GM23338 (cell line): ENCODE measurements around the gene BAX. TPM values are rescaled to one million over a fixed set of nuclear protein-coding genes. Genes with fewer than 3 reads are reported as not detected.
"Not testable (repeated sequence)": the region's sequence is repeated elsewhere in the genome, so short reads cannot be mapped to it uniquely, and the experiment has no call there.

ENCODE experiments used
- ATAC-seq: fragments of 200-7000 bp; cut with Tn5 transposase; 3 replicates; pipeline ENCODE4 v1.9.1; 2020
- DNase-seq: peaks from one replicate; pipeline ENCODE4 v3.0.0-alpha.2; 2015; ENCODE audit warnings: low spot score
- H2AFZ ChIP-seq: fragments of 200-600 bp; sonication (generic); 2 replicates; pipeline ENCODE4 v1.8.0; 2016; ENCODE audit warnings: antibody characterized with exemption, mild to moderate bottlenecking, moderate library complexity
- H3F3A ChIP-seq: fragments of 200-600 bp; sonication (generic); replicated peaks from 2 replicates; pipeline ENCODE4 v1.8.0; 2017; ENCODE audit warnings: antibody characterized with exemption, mixed run types, low read depth
- H3K27ac ChIP-seq: fragments of 200-600 bp; sonication (generic); 2 replicates; pipeline ENCODE4 v1.6.1; 2016; ENCODE audit warnings: low read depth
- H3K27me3 ChIP-seq: fragments of 200-600 bp; sonication (generic); 2 replicates; pipeline ENCODE4 v1.8.0; 2016; ENCODE audit warnings: mild to moderate bottlenecking, mixed run types, moderate library complexity; ENCODE audit not compliant: insufficient read depth
- H3K36me3 ChIP-seq: fragments of 200-600 bp; sonication (generic); 2 replicates; pipeline ENCODE4 v1.8.0; 2016; ENCODE audit warnings: mild to moderate bottlenecking; ENCODE audit not compliant: insufficient read depth
- H3K4me1 ChIP-seq: fragments of 200-600 bp; sonication (generic); 2 replicates; pipeline ENCODE4 v1.8.0; 2016; ENCODE audit warnings: mild to moderate bottlenecking, moderate library complexity; ENCODE audit not compliant: insufficient read depth
- H3K4me2 ChIP-seq: fragments of 200-600 bp; sonication (generic); 2 replicates; pipeline ENCODE4 v1.7.1; 2017; ENCODE audit warnings: mixed run types
- H3K4me3 ChIP-seq: fragments of 200-600 bp; sonication (generic); 2 replicates; pipeline ENCODE4 v1.6.1; 2016; ENCODE audit warnings: mixed run types
- H3K79me2 ChIP-seq: fragments of 200-600 bp; sonication (generic); replicated peaks from 2 replicates; pipeline ENCODE4 v1.8.0; 2017; ENCODE audit warnings: mild to moderate bottlenecking; ENCODE audit not compliant: insufficient read depth
- H3K9me2 ChIP-seq: fragments of 200-600 bp; sonication (generic); 2 replicates; pipeline ENCODE4 v1.8.0; 2017; ENCODE audit not compliant: insufficient read depth
- H4K20me1 ChIP-seq: fragments of 200-600 bp; sonication (generic); replicated peaks from 2 replicates; pipeline ENCODE4 v1.8.0; 2017; ENCODE audit warnings: mild to moderate bottlenecking; ENCODE audit not compliant: insufficient read depth
- H3K27ac Mint-ChIP-seq: 2 replicates; pipeline ENCODE4 v1.8.0; 2020; ENCODE audit warnings: inconsistent platforms, mild to moderate bottlenecking, moderate library complexity, mixed read lengths
- H3K27me3 Mint-ChIP-seq: 3 replicates; pipeline ENCODE4 v1.8.0; 2022; ENCODE audit warnings: low read depth, mild to moderate bottlenecking, moderate library complexity, mixed read lengths, inconsistent platforms; ENCODE audit not compliant: insufficient read depth, poor library complexity
- H3K36me3 Mint-ChIP-seq: 3 replicates; pipeline ENCODE4 v1.8.0; 2021; ENCODE audit warnings: low read depth, mild to moderate bottlenecking, inconsistent platforms, moderate library complexity, mixed read lengths
- H3K4me1 Mint-ChIP-seq: 3 replicates; pipeline ENCODE4 v1.8.0; 2020; ENCODE audit warnings: mild to moderate bottlenecking, inconsistent platforms, mixed read lengths
- H3K4me3 Mint-ChIP-seq: 3 replicates; pipeline ENCODE4 v1.8.0; 2021; ENCODE audit warnings: moderate library complexity, mild to moderate bottlenecking, inconsistent platforms, mixed read lengths
- H3K9me3 Mint-ChIP-seq: 3 replicates; pipeline ENCODE4 v1.8.0; 2020; ENCODE audit warnings: moderate library complexity, mild to moderate bottlenecking, inconsistent platforms, mixed read lengths
- CREB1 ChIP-seq: fragments of 250-450 bp; sonication (Bioruptor Pico); IDR thresholded peaks from 2 replicates; pipeline ENCODE4 v1.5.0; 2020; ENCODE audit warnings: low read depth, mild to moderate bottlenecking, moderate library complexity
- EZH2 ChIP-seq: fragments of 200-600 bp; sonication (generic); IDR thresholded peaks from one replicate; pipeline ENCODE4 v1.8.0; 2017; ENCODE audit warnings: antibody characterized with exemption, mild to moderate bottlenecking, low read depth; ENCODE audit not compliant: unreplicated experiment
- JUNB ChIP-seq: IDR thresholded peaks from one replicate; pipeline ENCODE4 v1.6.1; 2016; ENCODE audit warnings: antibody characterized with exemption; ENCODE audit not compliant: unreplicated experiment
- NANOG ChIP-seq: IDR thresholded peaks from 2 replicates; pipeline ENCODE4 v1.6.1; 2016; ENCODE audit warnings: antibody characterized with exemption, borderline replicate concordance
- STAT1 ChIP-seq: IDR thresholded peaks from one replicate; pipeline ENCODE4 v1.6.1; 2016; ENCODE audit warnings: antibody characterized with exemption; ENCODE audit not compliant: unreplicated experiment
- ZNF114 ChIP-seq: fragments of 250-450 bp; sonication (Bioruptor Pico); IDR thresholded peaks from 2 replicates; pipeline ENCODE4 v1.5.0; 2020; ENCODE audit warnings: mild to moderate bottlenecking, moderate library complexity
- ZNF331 ChIP-seq: fragments of 250-450 bp; sonication (Bioruptor Pico); IDR thresholded peaks from 2 replicates; pipeline ENCODE4 v1.5.0; 2020; ENCODE audit warnings: low read depth, mild to moderate bottlenecking, moderate library complexity
- polyA plus RNA-seq: library from polyadenylated mRNA; unstranded; fragments of >200 nt; fragmentation: Nextera tagmentation; extraction: Ambion mirVana; gene quantifications from 2 replicates; pipeline ENCODE4 v1.2.1, GENCODE V29; 2016
- total RNA-seq: library from RNA; depleted of rRNA; stranded (reverse); fragments of >200 nt; shearing (Covaris generic); gene quantifications from 2 replicates; pipeline ENCODE4 v1.2.3, GENCODE V29; 2014
- TF ChIP-seq, protein P1 (sequence below), 2 experiments: fragments of 200-600 bp in 1 of 2; sonication (generic) in 1 of 2; conservative IDR thresholded peaks; 2 replicates each; pipeline versions ENCODE4 v1.5.1 to v1.6.1; 2016 to 2017; ENCODE audit warnings: antibody characterized with exemption in 2 of 2, low read depth in 2 of 2, mild to moderate bottlenecking in 2 of 2, moderate library complexity in 1 of 2
- TF ChIP-seq, protein P2 (sequence below): IDR thresholded peaks from one replicate; pipeline ENCODE4 v1.6.1; 2018; ENCODE audit warnings: antibody characterized with exemption; ENCODE audit not compliant: unreplicated experiment

The BAX gene
- total and polyA plus RNA-seq, 2 experiments from 2014 or later: 179 to 261 TPM

DNA sequence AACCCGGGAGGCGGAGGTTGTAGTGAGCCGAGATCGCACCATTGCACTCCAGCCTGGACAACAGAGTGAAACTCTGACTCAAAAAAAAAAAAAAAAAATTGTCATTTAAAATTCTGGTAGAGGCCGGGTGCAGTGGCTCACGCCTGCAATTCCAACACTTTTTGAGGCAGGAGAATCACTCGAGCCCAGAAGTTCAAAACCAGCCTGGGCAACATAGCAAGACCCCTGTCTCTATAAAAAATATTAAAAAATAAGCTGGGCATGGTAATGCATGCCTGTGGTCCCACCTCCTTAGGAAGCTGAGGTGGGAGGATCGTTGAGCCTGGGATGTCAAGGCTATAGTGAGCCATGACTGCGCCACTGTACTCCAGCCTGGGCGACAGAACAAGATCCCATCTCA lies 48.4 kb upstream of the BAX start:
- Histone ChIP-seq H3K36me3 (peaks cover 5% of the 10 kb centered on the region), H3K9me2 (no peaks in the 10 kb centered on the region), H4K20me1 (no peaks in the 10 kb centered on the region), H3F3A (no peaks in the 10 kb centered on the region), H3K27me3 (no peaks in the 10 kb centered on the region), H3K4me1 (no peaks in the 10 kb centered on the region), H3K79me2 (peaks cover 18% of the 10 kb centered on the region), H3K4me2 (no peak overlapping the region), H3K27ac (no peak overlapping the region), H2AFZ (no peak overlapping the region), H3K4me3 (no peak overlapping the region)
- Mint-ChIP-seq H3K27me3 (peaks cover 8% of the 10 kb centered on the region), H3K4me3 (no peak overlapping the region), H3K36me3 (peaks cover 63% of the 10 kb centered on the region), H3K9me3 (no peaks in the 10 kb centered on the region), H3K4me1 (no peaks in the 10 kb centered on the region), H3K27ac (no peak overlapping the region)
- ATAC-seq: no peak
- no peak for DNase-seq
- TF ChIP-seq ZNF331: no peak
- no peak for TF ChIP-seq CREB1 (CRISPR knock-in tag)

DNA sequence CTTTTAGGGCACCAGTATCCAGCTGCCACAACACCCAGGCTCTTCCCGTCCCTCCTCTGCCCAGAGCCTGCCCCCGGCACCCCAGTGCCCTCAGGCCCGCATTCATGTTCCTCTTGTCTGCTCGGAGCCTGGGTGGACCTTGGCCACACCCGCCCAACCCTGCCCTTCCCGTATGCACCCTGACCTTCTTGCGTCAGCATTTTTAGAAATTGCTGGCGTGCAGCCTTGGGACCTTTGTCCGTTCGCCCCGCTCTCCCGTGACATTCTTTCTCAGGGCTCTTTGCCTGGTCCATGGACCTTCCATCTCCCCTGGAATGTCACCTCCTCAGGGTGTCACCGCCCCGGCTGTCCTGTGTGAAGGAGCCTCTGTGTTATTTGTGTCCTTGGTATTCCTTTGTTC lies 47.0 kb upstream of the BAX start:
- no peak for TF ChIP-seq NANOG
- Histone ChIP-seq H3F3A (0 out of 2 replicates have a peak, but pooled peaks cover 3% of the 10 kb centered on the region), H4K20me1 (no peaks in the 10 kb centered on the region; the same call in 1 of the 2 replicates), H3K4me2 (no peak overlapping the region), H2AFZ (no peak overlapping the region), H3K9me2 (no peaks in the 10 kb centered on the region), H3K4me1 (no peaks in the 10 kb centered on the region), H3K27ac (no peak overlapping the region), H3K27me3 (no peaks in the 10 kb centered on the region), H3K36me3 (peaks cover 5% of the 10 kb centered on the region), H3K79me2 (peaks cover 5% of the 10 kb centered on the region), H3K4me3 (no peak overlapping the region)
- ATAC-seq: no peak
- no peak for DNase-seq
- Mint-ChIP-seq H3K9me3 (no peaks in the 10 kb centered on the region), H3K36me3 (peaks cover 69% of the 10 kb centered on the region), H3K4me3 (no peak overlapping the region), H3K4me1 (no peaks in the 10 kb centered on the region), H3K27me3 (peaks cover 6% of the 10 kb centered on the region), H3K27ac (no peak overlapping the region)

DNA sequence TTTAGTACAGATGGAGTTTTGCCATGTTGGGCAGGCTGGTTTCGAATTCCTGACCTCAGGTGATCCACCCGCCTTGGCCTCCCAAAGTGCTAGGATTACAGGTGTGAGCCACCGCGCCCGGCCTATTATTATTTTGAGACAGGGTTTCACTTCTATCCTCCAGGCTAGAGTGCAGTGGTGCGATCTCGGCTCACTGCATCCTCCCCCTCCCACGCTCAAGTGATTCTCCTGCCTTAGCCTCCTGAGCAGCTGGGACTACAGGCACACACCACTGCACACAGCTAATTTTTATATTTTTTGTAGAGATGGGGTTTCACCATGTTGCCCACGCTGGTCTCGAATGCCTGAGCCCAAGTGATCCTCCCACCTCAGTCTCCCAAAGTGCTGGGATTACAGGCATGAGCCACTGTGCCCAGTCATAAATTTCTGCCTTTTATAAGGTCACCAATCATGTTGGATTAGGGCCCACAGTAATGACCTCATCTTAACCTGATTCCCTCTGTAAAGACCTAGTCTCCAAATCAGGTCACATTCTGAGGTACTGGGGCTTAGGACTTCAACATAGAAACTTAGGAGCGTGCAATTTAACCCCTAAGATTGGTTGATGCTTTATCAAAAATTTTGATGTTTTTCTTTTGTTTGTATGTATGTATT lies 45.1 kb upstream of the BAX start:
- not testable (repeated sequence) for H2AFZ ChIP-seq, H3K9me2 ChIP-seq, H3K4me3 Mint-ChIP-seq, H3K4me2 ChIP-seq, DNase-seq, H3K79me2 ChIP-seq, ATAC-seq, H3K4me1 ChIP-seq, H3K27me3 Mint-ChIP-seq, H3F3A ChIP-seq, H3K4me3 ChIP-seq, H3K4me1 Mint-ChIP-seq, H3K27ac ChIP-seq, H4K20me1 ChIP-seq, H3K27ac Mint-ChIP-seq, H3K9me3 Mint-ChIP-seq, H3K27me3 ChIP-seq
- peaks cover 11% of the 10 kb centered on the region for H3K36me3 ChIP-seq
- H3K36me3 Mint-ChIP-seq: peaks cover 78% of the 10 kb centered on the region

DNA sequence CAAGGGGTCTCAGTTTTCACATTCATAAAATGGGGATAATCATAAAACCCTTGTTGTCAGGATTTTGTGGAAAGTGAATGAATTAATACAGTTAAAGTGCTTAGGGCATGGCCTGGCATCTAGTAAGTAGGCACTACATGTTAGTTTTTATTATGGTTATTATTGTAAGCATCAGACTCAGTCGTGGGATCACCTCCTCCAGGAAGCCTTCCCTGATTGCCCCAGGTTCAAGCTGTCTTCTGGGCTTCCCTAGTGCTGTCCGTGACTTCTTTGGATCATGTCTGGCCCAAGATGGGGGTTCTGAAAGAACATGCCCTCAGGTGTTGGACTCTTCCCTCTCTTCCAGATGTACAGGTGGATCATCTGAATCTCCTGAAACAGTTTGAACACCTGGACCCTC lies 43.9 kb upstream of the BAX start:
- Mint-ChIP-seq H3K9me3 (no peaks in the 10 kb centered on the region), H3K27ac (no peak overlapping the region), H3K4me3 (no peak overlapping the region), H3K36me3 (peaks cover 69% of the 10 kb centered on the region), H3K27me3 (peaks cover 5% of the 10 kb centered on the region), H3K4me1 (no peaks in the 10 kb centered on the region)
- Histone ChIP-seq H3K4me1 (no peaks in the 10 kb centered on the region), H3K4me3 (no peak overlapping the region), H2AFZ (no peak overlapping the region), H3F3A (0 out of 2 replicates have a peak, but pooled peaks cover 3% of the 10 kb centered on the region), H3K27me3 (no peaks in the 10 kb centered on the region), H4K20me1 (no peaks in the 10 kb centered on the region; the same call in 1 of the 2 replicates), H3K36me3 (peaks cover 17% of the 10 kb centered on the region), H3K4me2 (no peak overlapping the region), H3K9me2 (no peaks in the 10 kb centered on the region), H3K79me2 (no peaks in the 10 kb centered on the region), H3K27ac (no peak overlapping the region)
- DNase-seq (no peak), ATAC-seq (no peak)
- TF ChIP-seq, protein P1, sequence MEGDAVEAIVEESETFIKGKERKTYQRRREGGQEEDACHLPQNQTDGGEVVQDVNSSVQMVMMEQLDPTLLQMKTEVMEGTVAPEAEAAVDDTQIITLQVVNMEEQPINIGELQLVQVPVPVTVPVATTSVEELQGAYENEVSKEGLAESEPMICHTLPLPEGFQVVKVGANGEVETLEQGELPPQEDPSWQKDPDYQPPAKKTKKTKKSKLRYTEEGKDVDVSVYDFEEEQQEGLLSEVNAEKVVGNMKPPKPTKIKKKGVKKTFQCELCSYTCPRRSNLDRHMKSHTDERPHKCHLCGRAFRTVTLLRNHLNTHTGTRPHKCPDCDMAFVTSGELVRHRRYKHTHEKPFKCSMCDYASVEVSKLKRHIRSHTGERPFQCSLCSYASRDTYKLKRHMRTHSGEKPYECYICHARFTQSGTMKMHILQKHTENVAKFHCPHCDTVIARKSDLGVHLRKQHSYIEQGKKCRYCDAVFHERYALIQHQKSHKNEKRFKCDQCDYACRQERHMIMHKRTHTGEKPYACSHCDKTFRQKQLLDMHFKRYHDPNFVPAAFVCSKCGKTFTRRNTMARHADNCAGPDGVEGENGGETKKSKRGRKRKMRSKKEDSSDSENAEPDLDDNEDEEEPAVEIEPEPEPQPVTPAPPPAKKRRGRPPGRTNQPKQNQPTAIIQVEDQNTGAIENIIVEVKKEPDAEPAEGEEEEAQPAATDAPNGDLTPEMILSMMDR (conservative IDR thresholded peaks at IDR 0.05; ENCODE audit: low read depth in 2 of 2): no peak
- TF ChIP-seq JUNB (no peak), STAT1 (no peak), ZNF114 (no peak), ZNF331 (no peak), CREB1 (CRISPR knock-in tag) (no peak), NANOG (no peak), EZH2 (no peak)
- TF ChIP-seq, protein P2, sequence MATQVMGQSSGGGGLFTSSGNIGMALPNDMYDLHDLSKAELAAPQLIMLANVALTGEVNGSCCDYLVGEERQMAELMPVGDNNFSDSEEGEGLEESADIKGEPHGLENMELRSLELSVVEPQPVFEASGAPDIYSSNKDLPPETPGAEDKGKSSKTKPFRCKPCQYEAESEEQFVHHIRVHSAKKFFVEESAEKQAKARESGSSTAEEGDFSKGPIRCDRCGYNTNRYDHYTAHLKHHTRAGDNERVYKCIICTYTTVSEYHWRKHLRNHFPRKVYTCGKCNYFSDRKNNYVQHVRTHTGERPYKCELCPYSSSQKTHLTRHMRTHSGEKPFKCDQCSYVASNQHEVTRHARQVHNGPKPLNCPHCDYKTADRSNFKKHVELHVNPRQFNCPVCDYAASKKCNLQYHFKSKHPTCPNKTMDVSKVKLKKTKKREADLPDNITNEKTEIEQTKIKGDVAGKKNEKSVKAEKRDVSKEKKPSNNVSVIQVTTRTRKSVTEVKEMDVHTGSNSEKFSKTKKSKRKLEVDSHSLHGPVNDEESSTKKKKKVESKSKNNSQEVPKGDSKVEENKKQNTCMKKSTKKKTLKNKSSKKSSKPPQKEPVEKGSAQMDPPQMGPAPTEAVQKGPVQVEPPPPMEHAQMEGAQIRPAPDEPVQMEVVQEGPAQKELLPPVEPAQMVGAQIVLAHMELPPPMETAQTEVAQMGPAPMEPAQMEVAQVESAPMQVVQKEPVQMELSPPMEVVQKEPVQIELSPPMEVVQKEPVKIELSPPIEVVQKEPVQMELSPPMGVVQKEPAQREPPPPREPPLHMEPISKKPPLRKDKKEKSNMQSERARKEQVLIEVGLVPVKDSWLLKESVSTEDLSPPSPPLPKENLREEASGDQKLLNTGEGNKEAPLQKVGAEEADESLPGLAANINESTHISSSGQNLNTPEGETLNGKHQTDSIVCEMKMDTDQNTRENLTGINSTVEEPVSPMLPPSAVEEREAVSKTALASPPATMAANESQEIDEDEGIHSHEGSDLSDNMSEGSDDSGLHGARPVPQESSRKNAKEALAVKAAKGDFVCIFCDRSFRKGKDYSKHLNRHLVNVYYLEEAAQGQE: no peak
